Endometrial microvascular endothelial cells (primary cell): ENCODE measurements around the gene VSIG10L2. TPM values are rescaled to one million over a fixed set of nuclear protein-coding genes. Genes with fewer than 3 reads are reported as not detected.

ENCODE experiments used
- in situ Hi-C: cut with HindIII; loops from 2 replicates; pipeline ENCODE4 v1.10.0; 2017; ENCODE audit warnings: low sequenced_read_pairs, low pct_unique_long_range_greater_than_20kb; ENCODE audit errors: inconsistent ontology term
- total RNA-seq: library from RNA; depleted of rRNA; stranded (reverse); fragments of >200 nt; gene quantifications from one replicate; pipeline ENCODE4 v1.2.3, GENCODE V29; 2015; ENCODE audit errors: inconsistent ontology term

The VSIG10L2 gene
- total RNA-seq, 1 donor from 2014 or later, result not detected

DNA sequence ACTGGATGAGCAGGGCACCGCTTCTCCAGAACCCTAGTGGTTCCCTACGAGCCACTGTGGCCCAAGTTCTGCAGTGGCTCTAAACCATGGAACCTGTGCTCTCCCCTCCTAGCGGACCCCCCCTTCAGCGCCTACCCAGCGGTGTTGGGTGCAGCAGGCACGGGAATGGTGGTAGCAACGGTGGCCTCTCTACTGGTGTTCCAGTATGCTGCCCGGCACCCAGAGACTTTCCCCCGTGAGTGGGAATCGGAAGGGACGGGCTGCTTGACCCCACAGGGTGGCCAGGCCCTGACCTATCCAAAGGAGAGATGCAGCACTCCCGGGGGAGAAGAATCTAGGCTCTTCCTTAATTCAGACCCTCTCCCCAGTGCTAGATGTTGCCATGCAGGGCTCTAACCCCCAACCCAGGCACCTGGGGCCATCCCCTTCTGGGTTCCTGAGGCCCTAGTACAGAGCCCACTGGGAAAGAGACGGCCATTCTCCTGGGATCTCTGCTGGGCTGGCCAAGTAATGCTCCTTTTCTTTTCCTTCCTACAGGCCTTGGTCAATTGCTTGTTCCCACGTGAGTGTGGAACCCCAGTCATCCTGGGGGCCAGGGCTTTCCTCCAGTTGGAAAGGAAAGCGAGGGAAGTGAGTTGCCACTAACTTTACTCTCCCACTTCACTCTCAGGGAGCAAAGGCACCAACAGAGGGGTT lies 9.2 kb downstream of the VSIG10L2 start:
- in situ Hi-C loops, result no loop called here

DNA sequence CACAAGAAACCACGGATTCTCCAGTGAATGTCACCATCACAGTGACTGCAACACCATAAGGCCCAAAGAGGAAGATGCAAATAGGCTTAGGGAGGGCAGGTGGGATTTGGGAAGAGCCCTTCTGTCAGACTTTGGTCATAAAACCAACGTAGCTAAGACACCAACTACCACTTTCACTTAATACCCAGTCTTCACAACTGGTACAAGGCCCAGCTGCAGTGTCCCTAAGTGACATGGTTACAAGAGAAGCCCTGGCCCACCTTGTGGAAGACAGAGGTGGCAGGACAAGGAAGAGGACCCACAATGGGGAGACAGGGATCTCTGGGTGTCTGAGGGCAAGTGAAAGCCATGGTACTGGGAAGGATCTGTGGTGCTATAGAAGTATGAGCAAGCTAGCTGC lies 10.0 kb downstream of the VSIG10L2 start:
- in situ Hi-C loops, result no loop called here

DNA sequence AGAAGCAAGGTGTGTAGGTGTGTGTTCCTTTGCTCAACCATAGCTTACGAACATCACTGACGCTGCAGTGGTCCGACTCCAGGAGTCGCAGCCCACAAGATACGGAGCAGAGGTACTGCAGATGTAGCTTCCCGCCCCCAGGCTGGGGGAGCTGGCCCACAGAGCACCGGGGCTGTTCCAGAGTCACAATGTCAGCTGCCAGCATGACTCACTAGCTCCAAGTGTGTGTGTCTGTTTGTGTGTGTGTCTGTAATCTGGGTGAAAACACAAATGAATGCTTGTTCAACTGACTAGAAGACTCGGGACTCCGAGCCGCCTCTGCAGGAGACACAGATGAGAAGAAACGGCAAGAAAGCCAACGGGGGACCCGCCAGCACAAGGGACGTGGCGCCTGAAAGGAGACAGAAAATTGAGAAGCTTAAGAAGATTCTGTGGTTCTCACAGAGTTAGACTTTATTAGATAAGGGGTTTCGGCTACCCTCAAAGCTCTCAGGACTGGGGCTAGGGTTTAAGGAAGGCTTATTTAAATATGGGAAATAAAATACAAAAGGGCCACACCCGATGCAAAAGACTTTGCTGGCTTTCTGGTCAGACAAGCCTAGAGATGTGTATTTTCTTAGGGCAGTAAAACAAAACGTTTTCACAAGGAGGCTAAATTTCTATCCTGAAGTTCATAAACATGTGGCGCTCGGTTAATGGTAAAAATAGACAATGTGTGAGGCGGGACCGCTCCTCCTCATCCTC lies 10.7 kb downstream of the VSIG10L2 start:
- in situ Hi-C loops, result no loop called here

DNA sequence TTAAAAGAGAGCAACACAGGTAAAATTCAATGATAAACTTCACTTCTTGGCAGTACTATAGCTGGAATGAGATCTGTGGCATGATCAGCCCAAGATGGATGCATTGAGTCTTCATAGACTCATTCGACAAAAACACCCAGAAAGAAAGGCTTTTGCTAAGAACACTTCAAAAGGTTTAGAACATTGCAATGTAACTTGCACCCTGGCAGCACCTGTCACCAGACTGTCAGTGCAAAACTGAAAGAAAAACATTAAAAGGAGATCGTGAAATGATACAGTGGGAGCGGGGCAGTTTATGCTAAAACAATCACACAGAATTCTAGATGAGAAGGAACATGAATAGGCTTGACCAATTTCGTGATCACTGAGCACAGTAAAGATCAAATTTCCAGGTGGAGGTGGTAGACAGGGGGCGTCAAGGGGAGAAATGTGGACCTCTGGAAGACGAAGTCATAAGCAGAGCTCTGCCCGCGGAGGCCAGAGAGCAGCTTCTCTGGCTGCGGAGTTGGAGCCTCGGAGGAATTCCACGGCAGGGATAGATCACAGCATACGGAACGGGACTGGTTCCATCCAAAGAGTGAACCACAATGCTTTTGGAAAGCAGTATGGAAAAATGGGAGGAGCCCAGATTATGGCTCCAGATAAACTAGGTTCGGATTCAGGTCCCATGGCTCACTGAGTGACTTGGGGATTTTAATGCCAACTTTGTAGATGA lies 11.9 kb downstream of the VSIG10L2 start:
- in situ Hi-C loops, result no loop called here

DNA sequence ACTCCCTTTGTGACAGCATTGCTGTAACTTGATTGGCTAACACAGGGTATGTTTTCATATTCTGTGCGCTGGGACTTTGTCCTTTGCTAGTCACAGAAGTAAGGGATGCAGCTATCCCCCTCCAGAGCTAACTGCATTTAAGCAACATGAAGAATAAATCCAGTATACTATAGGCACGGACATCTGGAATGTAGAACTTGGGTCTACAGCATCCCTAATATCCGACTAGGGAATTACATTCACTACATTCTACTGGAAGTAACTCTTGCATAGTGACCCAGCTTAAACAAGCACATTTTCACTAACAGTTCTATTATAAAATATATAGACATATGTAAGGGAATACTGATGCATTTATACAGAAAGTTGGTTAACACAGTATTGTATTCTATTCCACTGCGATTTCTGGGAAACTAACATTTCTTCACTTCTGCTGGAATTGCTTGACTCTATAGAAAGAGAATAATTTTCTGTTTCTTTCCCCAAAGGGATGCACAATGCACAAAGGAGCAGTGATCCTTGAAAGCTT lies 13.1 kb downstream of the VSIG10L2 start:
- in situ Hi-C loops, result no loop called here

DNA sequence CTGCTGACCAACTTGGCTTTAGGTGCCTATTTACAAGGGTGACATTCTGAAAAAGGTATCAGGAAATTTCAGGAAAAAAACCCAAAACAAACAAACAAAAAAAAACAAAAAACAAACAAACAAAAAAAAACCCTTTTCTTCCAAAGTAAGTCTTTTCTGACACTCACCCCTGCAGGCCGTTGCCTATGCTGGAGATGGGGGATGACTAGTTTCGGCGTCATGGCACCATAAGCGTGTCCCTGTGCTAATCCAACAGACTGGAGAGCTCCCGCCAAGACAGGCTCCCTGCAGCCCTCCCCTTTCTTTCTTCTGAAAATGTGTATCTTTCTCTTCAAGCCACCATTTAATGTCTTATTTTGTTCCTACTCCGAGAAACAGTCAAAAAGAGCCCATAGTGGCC lies 13.7 kb downstream of the VSIG10L2 start:
- in situ Hi-C loops, result no loop called here

DNA sequence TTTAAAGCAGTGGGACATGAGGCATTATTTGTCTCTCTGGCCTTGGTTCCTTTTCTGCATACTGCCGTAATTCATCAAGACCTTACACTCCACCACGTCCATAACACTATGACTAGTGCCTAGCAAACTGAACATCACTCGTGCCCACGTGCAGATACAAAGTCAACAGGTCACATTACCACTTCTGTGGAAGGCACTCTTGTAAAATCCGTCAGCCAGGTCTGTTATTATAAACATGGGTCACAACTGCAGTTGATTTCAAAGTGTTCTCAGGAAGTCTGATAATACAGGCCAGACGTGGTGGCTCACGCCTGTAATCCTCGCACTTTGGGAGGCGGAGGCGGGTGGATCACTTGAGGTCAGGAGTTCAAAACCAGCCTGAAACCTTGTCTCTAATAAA lies 14.1 kb downstream of the VSIG10L2 start:
- in situ Hi-C loops, result no loop called here

DNA sequence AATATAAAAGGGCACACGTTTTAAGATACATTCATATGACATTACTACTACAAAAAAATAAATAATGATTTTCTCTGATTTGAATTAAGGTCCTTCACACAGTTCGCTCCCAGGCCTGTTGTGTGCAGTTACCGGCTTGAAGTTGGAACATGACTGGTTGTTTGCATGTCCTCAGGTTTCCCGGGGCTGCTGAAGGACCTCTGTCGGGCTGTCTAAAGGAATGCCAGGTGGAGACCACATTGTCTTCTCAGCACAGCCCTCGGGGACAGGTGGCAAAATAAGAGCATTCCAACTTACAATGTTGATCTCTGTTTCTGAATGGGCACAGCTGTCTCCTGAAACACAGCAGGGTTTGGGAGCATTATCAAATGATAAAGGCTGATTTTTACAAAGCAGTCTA lies 14.9 kb downstream of the VSIG10L2 start:
- in situ Hi-C loops, result no loop called here

DNA sequence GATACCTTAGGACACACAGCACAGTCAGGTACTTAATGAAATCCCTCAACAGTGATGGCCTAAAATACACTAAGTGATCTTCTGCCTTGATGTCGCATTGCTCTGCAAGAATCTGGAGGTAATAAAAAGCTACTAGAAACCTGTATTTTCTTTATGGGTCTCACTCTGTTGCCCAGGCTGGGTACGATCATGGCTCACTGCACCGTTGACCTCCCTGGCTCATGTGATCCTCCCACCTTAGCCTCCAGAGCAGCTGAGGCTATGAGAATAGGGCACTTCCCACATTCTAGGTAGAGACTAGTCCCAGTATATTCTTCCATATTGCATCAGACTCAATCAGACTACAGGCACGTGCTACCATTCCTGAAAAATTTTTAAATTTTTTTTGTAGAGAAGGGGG lies 21.7 kb downstream of the VSIG10L2 start:
- in situ Hi-C loops, result no loop called here

DNA sequence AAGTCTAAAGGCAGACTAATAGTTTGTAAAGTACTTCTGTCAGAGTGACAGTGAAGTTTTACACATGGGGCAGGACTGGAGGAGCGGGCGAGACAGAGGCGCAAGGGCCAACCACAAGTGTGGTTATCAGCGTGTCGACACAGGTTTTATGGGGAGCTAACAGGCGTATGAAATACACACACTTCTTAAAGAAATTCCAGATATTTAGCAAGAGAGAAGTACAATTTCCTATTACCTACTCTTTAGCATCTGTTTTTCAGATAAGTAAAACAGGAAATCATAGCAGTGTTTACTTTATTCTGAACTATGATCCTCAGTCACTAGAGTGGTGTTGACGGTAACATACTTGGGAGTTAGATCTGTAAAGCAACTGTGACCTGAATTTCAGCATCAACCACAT lies 22.5 kb downstream of the VSIG10L2 start:
- in situ Hi-C loops, result no loop called here

DNA sequence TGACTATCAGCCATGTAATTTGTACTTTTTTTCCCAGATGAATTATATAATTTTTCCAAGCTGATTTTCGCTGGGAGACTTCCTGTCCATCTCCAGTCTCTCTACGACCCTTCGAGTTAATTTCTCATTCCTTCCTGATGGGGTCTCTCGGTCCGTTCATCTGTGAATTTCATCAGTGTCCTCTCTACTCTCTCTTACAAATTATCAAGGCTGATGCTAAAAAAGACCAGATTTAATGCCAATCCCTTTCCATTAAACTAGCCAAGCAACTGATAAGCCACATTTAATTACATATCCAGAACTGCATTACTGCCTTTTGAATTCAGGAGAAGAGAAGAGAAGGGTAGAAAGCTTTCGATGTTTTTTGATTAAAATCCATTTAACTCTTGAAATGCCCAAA lies 25.8 kb downstream of the VSIG10L2 start:
- in situ Hi-C loops, result no loop called here

DNA sequence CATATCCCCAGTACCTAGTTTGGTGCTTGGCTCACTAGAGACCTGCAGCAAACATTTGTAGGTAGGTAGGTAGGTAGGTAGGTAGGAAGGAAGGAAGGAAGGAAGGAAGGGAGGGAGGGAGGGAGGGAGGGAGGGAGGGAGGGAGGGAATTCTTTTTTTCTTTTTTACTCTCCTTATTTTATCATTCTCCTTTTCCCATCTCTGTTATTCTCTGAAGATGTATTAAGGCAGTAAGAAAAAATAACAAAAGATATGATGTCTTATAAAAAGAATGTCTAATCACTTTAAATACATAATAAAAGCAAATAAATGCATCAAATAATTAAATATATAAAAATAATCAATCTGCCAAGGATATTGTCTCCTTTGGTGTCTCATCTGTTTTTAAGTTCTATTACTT lies 28.4 kb downstream of the VSIG10L2 start:
- in situ Hi-C loops, result no loop called here

DNA sequence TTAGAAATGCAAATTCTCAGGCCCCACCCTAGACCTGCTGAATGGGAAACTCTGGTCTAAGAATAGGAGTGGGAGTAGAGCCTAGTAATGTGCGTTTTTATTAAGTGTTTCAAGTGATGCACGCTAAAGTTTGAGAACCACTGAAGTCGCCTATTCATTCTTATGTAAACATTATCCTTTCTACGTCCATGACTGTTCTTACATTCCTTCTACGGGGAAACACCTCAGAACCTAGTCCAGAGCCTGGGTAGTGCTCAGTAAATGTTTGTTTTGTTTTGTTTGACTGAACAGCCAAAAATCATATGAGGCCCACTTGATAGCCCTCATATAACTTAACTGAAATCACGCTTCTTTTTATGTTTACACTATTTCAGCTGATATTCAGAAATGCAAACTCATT lies 29.8 kb downstream of the VSIG10L2 start:
- in situ Hi-C loops, result no loop called here

DNA sequence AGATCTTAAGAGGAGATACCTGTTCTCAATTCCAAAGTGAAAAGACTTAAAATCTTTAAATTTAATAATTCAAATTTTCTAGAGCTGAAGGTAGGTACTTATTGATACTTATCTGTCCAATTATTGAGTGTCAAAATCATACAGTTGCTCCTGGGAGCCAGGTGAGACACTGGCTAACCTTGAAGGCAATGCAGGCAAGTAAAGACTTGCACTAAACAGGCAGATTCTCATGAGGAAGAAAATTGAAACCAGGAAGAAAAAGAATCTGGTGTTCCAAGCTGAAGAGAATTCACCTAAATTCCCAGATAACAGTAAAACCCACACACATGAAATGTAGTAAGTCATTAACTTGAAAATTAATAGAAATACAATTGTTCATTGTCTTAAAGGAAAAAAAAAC lies 30.3 kb downstream of the VSIG10L2 start:
- in situ Hi-C loops, result no loop called here

DNA sequence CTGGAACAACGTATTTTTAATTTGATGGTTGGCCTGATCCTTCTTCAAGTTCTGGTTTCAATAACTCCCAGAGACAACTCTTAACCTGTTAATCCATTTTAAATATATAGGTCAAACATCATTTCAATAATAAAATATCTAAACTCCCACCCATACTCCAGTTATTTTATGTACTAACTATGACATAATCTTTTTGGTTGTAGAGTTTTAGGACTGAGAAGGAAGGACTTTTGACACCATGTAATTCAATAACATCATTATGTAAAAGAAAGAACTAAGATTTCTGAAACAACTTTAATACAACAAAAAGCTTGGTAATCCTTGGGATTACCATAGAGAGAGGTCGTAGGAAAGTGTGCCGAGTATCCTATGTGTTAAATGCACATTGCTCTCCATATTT lies 31.5 kb downstream of the VSIG10L2 start:
- in situ Hi-C loops, result no loop called here

DNA sequence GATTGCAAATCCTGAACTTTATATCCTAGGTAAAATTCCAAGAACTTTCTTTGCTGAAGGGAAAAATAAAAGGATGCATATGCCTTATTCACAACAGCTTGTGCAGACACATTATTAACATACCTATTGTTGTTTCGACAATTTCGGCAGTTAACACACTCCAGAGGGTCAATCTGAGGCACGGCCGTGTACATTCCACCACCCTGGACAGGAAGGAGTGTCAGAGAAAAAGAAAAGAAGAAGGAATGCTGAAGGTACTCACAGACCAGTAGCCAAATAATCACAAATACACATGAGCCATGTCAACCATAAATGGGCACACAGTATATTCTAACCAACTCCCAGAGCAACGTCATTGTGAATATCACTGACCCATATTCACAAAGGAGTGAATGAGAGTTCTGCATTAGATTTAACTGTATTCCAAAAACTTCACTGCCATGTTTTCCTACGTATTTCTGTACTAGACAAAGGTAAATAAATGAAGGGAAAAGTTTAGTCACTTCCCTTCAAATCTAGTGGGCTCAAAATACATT lies 32.4 kb downstream of the VSIG10L2 start:
- in situ Hi-C loops, result no loop called here

DNA sequence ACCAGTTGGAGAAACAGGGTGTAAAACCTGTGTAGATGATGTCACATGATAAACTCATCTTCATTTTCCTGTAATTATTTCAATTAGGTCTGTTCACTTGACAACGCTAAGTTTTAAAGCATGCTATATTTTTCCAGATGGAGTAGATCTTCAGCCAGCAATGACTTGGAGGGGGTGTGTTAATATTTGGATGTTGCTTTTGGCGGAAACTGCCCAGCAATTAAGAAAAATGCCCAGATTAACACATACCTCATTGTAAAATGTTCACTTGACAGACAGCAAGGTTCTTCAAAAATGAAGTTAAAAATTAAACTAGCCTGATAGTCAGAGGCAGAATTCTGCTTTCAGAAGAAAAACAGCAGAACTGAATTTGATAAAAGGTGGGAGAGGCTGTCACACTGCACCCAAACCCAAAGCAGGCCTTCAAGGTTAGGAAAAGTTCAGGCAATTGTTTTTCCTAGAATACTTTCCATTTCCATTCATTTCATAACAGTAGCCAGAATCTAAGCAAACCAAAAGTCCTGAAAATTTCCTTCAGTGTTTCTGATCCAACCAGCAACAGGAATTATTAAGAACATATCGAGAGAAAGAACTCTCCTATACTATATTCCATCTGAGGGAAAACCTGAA lies 33.0 kb downstream of the VSIG10L2 start:
- in situ Hi-C loops, result no loop called here

DNA sequence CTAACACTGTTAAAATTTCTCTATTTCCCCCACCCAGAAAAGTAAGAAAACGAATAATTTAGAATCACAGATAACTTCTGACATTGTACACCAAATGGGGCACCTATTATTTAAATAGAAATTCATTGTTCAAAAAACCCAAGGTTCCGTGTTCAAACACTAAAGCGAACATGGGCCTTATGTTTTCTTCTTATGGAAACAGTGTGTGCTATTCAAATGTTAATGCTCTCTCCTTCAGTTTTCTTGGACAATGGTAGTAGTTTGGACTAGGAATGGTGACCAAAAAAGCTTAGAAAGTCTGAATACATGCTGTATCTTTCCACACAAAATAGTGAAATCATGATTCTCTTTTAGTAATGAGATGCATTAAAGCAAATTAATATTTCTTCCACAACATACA lies 33.7 kb downstream of the VSIG10L2 start:
- in situ Hi-C loops, result no loop called here

DNA sequence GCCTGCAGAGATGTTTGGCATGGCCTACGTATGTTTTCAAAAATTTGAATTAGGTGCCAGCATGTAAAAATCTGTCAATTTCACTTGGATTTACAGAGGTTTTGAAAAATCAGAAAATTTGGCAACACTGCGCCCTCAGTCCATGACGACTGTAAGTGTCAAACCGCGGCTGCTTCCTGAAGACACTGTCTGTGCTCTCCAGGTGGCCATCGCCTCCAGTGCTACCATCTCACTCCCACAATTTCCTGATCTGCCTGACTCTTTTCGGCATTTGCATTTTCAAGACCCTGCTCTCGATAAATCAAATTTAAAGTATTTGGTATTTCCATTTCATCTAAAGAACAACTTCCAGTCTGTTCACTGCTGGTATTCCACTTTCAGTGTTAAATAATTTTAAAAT lies 34.6 kb downstream of the VSIG10L2 start:
- in situ Hi-C loops, result no loop called here
